Parathyroid adenoma (tissue), 2 donors: Measurements from ENCODE around the gene CEP112.

Experiments used
- H2AFZ ChIP-seq: fragments of 300-600 bp; sonication (generic); one replicate; pipeline ENCODE4 v1.7.0; 2017; ENCODE audit warnings: antibody characterized with exemption, mild to moderate bottlenecking
- H3K27ac ChIP-seq: fragments of 300-600 bp; sonication (generic); one replicate; pipeline ENCODE4 v1.7.0; 2017
- H3K27me3 ChIP-seq: fragments of 300-600 bp; sonication (generic); one replicate; pipeline ENCODE4 v1.7.0; 2017; ENCODE audit warnings: low read length; ENCODE audit not compliant: control insufficient read depth, insufficient read depth
- H3K36me3 ChIP-seq: fragments of 300-600 bp; sonication (generic); one replicate; pipeline ENCODE4 v1.7.0; 2017; ENCODE audit warnings: low read length; ENCODE audit not compliant: control insufficient read depth, insufficient read depth
- H3K4me1 ChIP-seq: fragments of 300-600 bp; sonication (generic); one replicate; pipeline ENCODE4 v1.7.0; 2017; ENCODE audit warnings: control low read depth
- H3K4me2 ChIP-seq: fragments of 300-600 bp; sonication (generic); one replicate; pipeline ENCODE4 v1.7.0; 2017; ENCODE audit warnings: low read length
- H3K4me3 ChIP-seq: fragments of 300-600 bp; sonication (generic); one replicate; pipeline ENCODE4 v1.7.0; 2017; ENCODE audit warnings: low read depth, low read length
- H3K79me2 ChIP-seq: fragments of 300-600 bp; sonication (generic); one replicate; pipeline ENCODE4 v1.7.0; 2017; ENCODE audit warnings: control low read depth
- H3K9ac ChIP-seq: fragments of 300-600 bp; sonication (generic); one replicate; pipeline ENCODE4 v1.7.0; 2017; ENCODE audit warnings: mild to moderate bottlenecking
- H3K9me3 ChIP-seq: fragments of 300-600 bp; sonication (generic); one replicate; pipeline ENCODE4 v1.7.0; 2017; ENCODE audit warnings: low read length; ENCODE audit not compliant: control insufficient read depth
- CTCF ChIP-seq: fragments of 300-600 bp; sonication (generic); IDR thresholded peaks from one replicate; pipeline ENCODE4 v1.7.0; 2017; ENCODE audit warnings: antibody characterized with exemption, mild to moderate bottlenecking
- donor health status: primary hyperparathyroidism.

Gene CEP112

GRCh38 chr17:66063686-66064085 lies 128.2 kb downstream of the CEP112 start:
- H3K4me2 ChIP-seq: no peak overlapping the region
- H3K36me3 ChIP-seq: no peaks in the 10 kb centered on the region
- TF ChIP-seq CTCF: no peak
- no peaks in the 10 kb centered on the region for H3K4me1 ChIP-seq
- no peaks in the 10 kb centered on the region for H3K9me3 ChIP-seq
- H2AFZ ChIP-seq: no peak overlapping the region
- H3K9ac ChIP-seq: no peak overlapping the region
- no peaks in the 10 kb centered on the region for H3K27me3 ChIP-seq
- no peak overlapping the region for H3K27ac ChIP-seq
- no peaks in the 10 kb centered on the region for H3K79me2 ChIP-seq
- H3K4me3 ChIP-seq: no peak overlapping the region

- no peaks in the 10 kb centered on the region for H3K36me3 ChIP-seq
- H3K9me3 ChIP-seq: no peaks in the 10 kb centered on the region
- H3K4me3 ChIP-seq: no peak overlapping the region
- no peak overlapping the region for H3K9ac ChIP-seq
- H3K27me3 ChIP-seq: no peaks in the 10 kb centered on the region
- H2AFZ ChIP-seq: no peak overlapping the region
- no peak overlapping the region for H3K4me2 ChIP-seq
- H3K4me1 ChIP-seq: no peaks in the 10 kb centered on the region
- H3K27ac ChIP-seq: no peak overlapping the region
- no peaks in the 10 kb centered on the region for H3K79me2 ChIP-seq
- TF ChIP-seq CTCF: no peak
Observed at GRCh38 chr17:66056148-66056547, 135.8 kb downstream of the CEP112 start.

- H3K4me2 ChIP-seq: no peak overlapping the region
- H3K27ac ChIP-seq: no peak overlapping the region
- H3K4me3 ChIP-seq: no peak overlapping the region
- H2AFZ ChIP-seq: no peak overlapping the region
- no peaks in the 10 kb centered on the region for H3K79me2 ChIP-seq
- H3K4me1 ChIP-seq: no peaks in the 10 kb centered on the region
- no peaks in the 10 kb centered on the region for H3K27me3 ChIP-seq
- H3K36me3 ChIP-seq: no peaks in the 10 kb centered on the region
- no peaks in the 10 kb centered on the region for H3K9me3 ChIP-seq
- H3K9ac ChIP-seq: no peak overlapping the region
- TF ChIP-seq CTCF: no peak
Observed at GRCh38 chr17:66054242-66054641, 137.7 kb downstream of the CEP112 start.

GRCh38 chr17:66044083-66044482 lies 147.8 kb downstream of the CEP112 start:
- no peak overlapping the region for H3K27ac ChIP-seq
- H3K9ac ChIP-seq: no peak overlapping the region
- no peaks in the 10 kb centered on the region for H3K27me3 ChIP-seq
- no peak overlapping the region for H3K4me3 ChIP-seq
- no peak overlapping the region for H3K4me2 ChIP-seq
- no peak overlapping the region for H2AFZ ChIP-seq
- no peak for TF ChIP-seq CTCF
- no peaks in the 10 kb centered on the region for H3K79me2 ChIP-seq
- H3K9me3 ChIP-seq: no peaks in the 10 kb centered on the region
- H3K36me3 ChIP-seq: no peaks in the 10 kb centered on the region
- H3K4me1 ChIP-seq: no peaks in the 10 kb centered on the region

GRCh38 chr17:66043419-66043818 lies 148.5 kb downstream of the CEP112 start:
- TF ChIP-seq CTCF: no peak
- Histone ChIP-seq H3K27me3 (no peaks in the 10 kb centered on the region), H3K4me3 (no peak overlapping the region), H3K36me3 (no peaks in the 10 kb centered on the region), H3K9me3 (no peaks in the 10 kb centered on the region), H3K79me2 (no peaks in the 10 kb centered on the region), H3K4me2 (no peak overlapping the region), H2AFZ (no peak overlapping the region), H3K9ac (no peak overlapping the region), H3K27ac (no peak overlapping the region), H3K4me1 (no peaks in the 10 kb centered on the region)
